Hair follicle dermal papilla cell (primary cell): ENCODE data around the gene EEF1B2. TPM values are rescaled to one million over a fixed set of nuclear protein-coding genes. Genes with fewer than 3 reads are reported as not detected.

Experiments used
- small RNA-seq: library from RNA; depleted of rRNA; stranded (forward); fragments of <200 nt; gene quantifications from one replicate; pipeline ENCODE3, GENCODE V24; 2012
- total RNA-seq: library from RNA; depleted of rRNA; stranded (reverse); fragments of >200 nt; gene quantifications from 2 replicates; pipeline ENCODE4 v1.2.3, GENCODE V29; 2012

EEF1B2 gene
- 267 and 312 TPM in 2 replicates for total RNA-seq

GRCh38 chr2:206159346-206160124, at the start of gene EEF1B2, which contains the start of gene NDUFS1:
EEF1B2 (plus strand) TSS chr2:206159895; CDS start chr2:206159980, 85 bp downstream.
NDUFS1 (minus strand) TSS chr2:206159444; CDS start chr2:206153678, 5,766 bp downstream.

Small RNAs within 50 kb of the gene (small RNA-seq; reads per million reads assigned to genes)
- gene RF00134 (not detected), gene RF02271 (not detected), gene SNORA41 (not detected), gene SNORD51 (not detected)

Other genes starting within 250 kb of the EEF1B2 start
- 9.0 and 11.8 TPM in 2 replicates for gene INO80D, start 73.7 kb upstream of the EEF1B2 start, total RNA-seq
- 100 and 110 TPM in 2 replicates for gene NDUFS1, start 451 bp upstream of the EEF1B2 start, total RNA-seq
- gene ZDBF2, start 114.8 kb downstream of the EEF1B2 start, total RNA-seq = 6.3 and 11.7 TPM in 2 replicates